H1 (cell line): ENCODE measurements around the gene ELL. TPM values are rescaled to one million over a fixed set of nuclear protein-coding genes. Genes with fewer than 3 reads are reported as not detected.

Source experiments
- CTCF ChIA-PET: fragments of 300-600 bp; sonication (Branson Sonifier 250); formaldehyde crosslinking; loops from one replicate; lab custom pipeline; 2021; ENCODE audit not compliant: partially characterized antibody; lab: Charles Lee
- POLR2A ChIA-PET: fragments of 300-600 bp; sonication (Branson Sonifier 250); formaldehyde crosslinking; loops from one replicate; lab custom pipeline; 2021; ENCODE audit warnings: inconsistent platforms; ENCODE audit not compliant: partially characterized antibody; lab: Charles Lee
- DNase-seq, 2 experiments: peaks; one replicate each; pipeline versions ENCODE4 v3.0.0 to v3.0.0-alpha.2; 2010 to 2022; ENCODE audit warnings: low spot score in 2 of 2, low read depth in 1 of 2, mixed read lengths in 1 of 2
- FAIRE-seq: peaks from 2 replicates; lab custom pipeline; 2011; peaks lifted over from hg19 to GRCh38; lab: Jason Lieb, UNC
- H2AFZ ChIP-seq: 2 replicates; pipeline ENCODE4 v1.8.1; 2012; ENCODE audit warnings: low read length, inconsistent platforms
- H2AK5ac ChIP-seq: 2 replicates; pipeline ENCODE4 v1.6.1; 2013; ENCODE audit warnings: low read depth, low read length
- H2BK120ac ChIP-seq: replicated peaks from 2 replicates; pipeline ENCODE3; 2013; ENCODE audit warnings: low read depth, low read length, inconsistent platforms
- H2BK12ac ChIP-seq: 2 replicates; pipeline ENCODE4 v1.6.1; 2013; ENCODE audit warnings: low read depth, low read length
- H2BK15ac ChIP-seq: 2 replicates; pipeline ENCODE4 v1.6.1; 2013; ENCODE audit warnings: low read length
- H2BK20ac ChIP-seq: 2 replicates; pipeline ENCODE4 v1.6.1; 2013; ENCODE audit warnings: low read length
- H2BK5ac ChIP-seq: 2 replicates; pipeline ENCODE4 v1.6.1; 2013; ENCODE audit warnings: low read depth, low read length
- H3K14ac ChIP-seq: 2 replicates; pipeline ENCODE4 v1.6.1; 2013; ENCODE audit warnings: inconsistent platforms; ENCODE audit not compliant: insufficient read length
- H3K18ac ChIP-seq: 2 replicates; pipeline ENCODE4 v1.6.1; 2013; ENCODE audit warnings: low read length; ENCODE audit errors: extremely low read depth
- H3K23ac ChIP-seq: 2 replicates; pipeline ENCODE4 v1.6.1; 2013; ENCODE audit warnings: inconsistent platforms; ENCODE audit not compliant: insufficient read length
- H3K23me2 ChIP-seq: 2 replicates; pipeline ENCODE4 v1.6.1; 2013; ENCODE audit warnings: low read depth, low read length
- H3K27ac ChIP-seq: 2 replicates; pipeline ENCODE4 v1.6.1; 2011; ENCODE audit warnings: low read depth, low read length, inconsistent platforms
- H3K27me3 ChIP-seq, 4 experiments: replicated peaks in 1 of 4; 1 replicate in 1 of 4; 2 replicates in 3 of 4; pipeline versions ENCODE4 v1.6.1 to v1.8.1; 2011 to 2013; ENCODE audit warnings: low read length in 3 of 4, mild to moderate bottlenecking in 3 of 4, inconsistent platforms in 2 of 4, mixed read lengths in 2 of 4, moderate library complexity in 1 of 4; ENCODE audit not compliant: control insufficient read depth in 3 of 4, insufficient read depth in 3 of 4; ENCODE audit errors: extremely low read depth in 1 of 4
- H3K36me3 ChIP-seq, 4 experiments: 2 replicates each; pipeline versions ENCODE4 v1.6.1 to v1.8.1; 2011 to 2013; ENCODE audit warnings: mild to moderate bottlenecking in 4 of 4, low read length in 3 of 4, moderate library complexity in 2 of 4, control low read depth in 1 of 4, inconsistent platforms in 1 of 4; ENCODE audit not compliant: insufficient read depth in 4 of 4, control insufficient read depth in 2 of 4
- H3K4ac ChIP-seq: replicated peaks from 2 replicates; pipeline ENCODE3; 2013; ENCODE audit warnings: low read length, low read depth, mixed read lengths, inconsistent platforms; ENCODE audit not compliant: insufficient read length
- H3K4me1 ChIP-seq, 4 experiments: replicated peaks in 1 of 4; 1 replicate in 1 of 4; 2 replicates in 3 of 4; pipeline versions ENCODE4 v1.6.1 to v1.8.1; 2011 to 2013; ENCODE audit warnings: low read length in 3 of 4, inconsistent platforms in 2 of 4, mixed read lengths in 1 of 4; ENCODE audit not compliant: insufficient read depth in 4 of 4, control insufficient read depth in 3 of 4
- H3K4me2 ChIP-seq, 2 experiments: 2 replicates each; pipeline versions ENCODE4 v1.6.1 to v1.8.1; 2011 to 2013; ENCODE audit warnings: low read depth in 2 of 2, low read length in 2 of 2, control low read depth in 1 of 2, inconsistent platforms in 1 of 2, mild to moderate bottlenecking in 1 of 2; ENCODE audit not compliant: insufficient read depth in 1 of 2
- H3K4me3 ChIP-seq, 4 experiments: fragments of 200-600, 300-600 bp in 1 of 4; sonication (generic), shearing (Covaris generic), sonication (Bioruptor Twin) in 1 of 4; 2 replicates each; pipeline versions ENCODE4 v1.5.1 to v1.8.1; 2011 to 2016; ENCODE audit warnings: low read length in 4 of 4, low read depth in 3 of 4, control low read depth in 2 of 4, inconsistent platforms in 2 of 4, mild to moderate bottlenecking in 2 of 4, mixed read lengths in 1 of 4, moderate library complexity in 1 of 4; ENCODE audit not compliant: insufficient read depth in 2 of 4; ENCODE audit errors: extremely low read depth in 1 of 4
- H3K56ac ChIP-seq: replicated peaks from 2 replicates; pipeline ENCODE3; 2013; ENCODE audit warnings: low read depth, mild to moderate bottlenecking, mixed read lengths, low read length, inconsistent platforms; ENCODE audit not compliant: insufficient read length
- H3K79me1 ChIP-seq: 2 replicates; pipeline ENCODE4 v1.6.1; 2013; ENCODE audit warnings: low read depth, low read length, control low read depth
- H3K79me2 ChIP-seq, 2 experiments: 2 replicates each; pipeline versions ENCODE4 v1.6.1 to v1.8.1; 2012 to 2013; ENCODE audit warnings: low read length in 2 of 2, mild to moderate bottlenecking in 2 of 2, inconsistent platforms in 1 of 2; ENCODE audit not compliant: insufficient read depth in 2 of 2, control insufficient read depth in 1 of 2
- H3K9ac ChIP-seq, 4 experiments: replicated peaks in 1 of 4; 1 replicate in 1 of 4; 2 replicates in 3 of 4; pipeline versions ENCODE4 v1.6.1 to v1.8.1; 2011 to 2013; ENCODE audit warnings: low read depth in 3 of 4, low read length in 3 of 4, control low read depth in 2 of 4, mild to moderate bottlenecking in 2 of 4, moderate library complexity in 2 of 4, inconsistent platforms in 1 of 4; ENCODE audit errors: extremely low read depth in 1 of 4
- H3K9me3 ChIP-seq, 2 experiments: 2 replicates each; pipeline versions ENCODE4 v1.6.1 to v1.8.1; 2012 to 2013; ENCODE audit warnings: mild to moderate bottlenecking in 2 of 2, moderate library complexity in 2 of 2, control low read depth in 1 of 2, inconsistent platforms in 1 of 2, low read depth in 1 of 2, low read length in 1 of 2, mixed read lengths in 1 of 2; ENCODE audit not compliant: insufficient read depth in 2 of 2
- H4K20me1 ChIP-seq, 2 experiments: replicated peaks in 1 of 2; 2 replicates each; pipeline versions ENCODE3 to v1.8.1; 2011 to 2013; ENCODE audit warnings: inconsistent platforms in 2 of 2, low read length in 2 of 2, mild to moderate bottlenecking in 1 of 2; ENCODE audit not compliant: insufficient read depth in 2 of 2, control insufficient read depth in 1 of 2
- H4K5ac ChIP-seq: 2 replicates; pipeline ENCODE4 v1.6.1; 2013; ENCODE audit warnings: low read length, low read depth, mixed read lengths, inconsistent platforms; ENCODE audit not compliant: insufficient read length
- H4K8ac ChIP-seq: 2 replicates; pipeline ENCODE4 v1.8.0; 2013; ENCODE audit warnings: mild to moderate bottlenecking, moderate library complexity, low read length, inconsistent platforms; ENCODE audit not compliant: insufficient read depth; ENCODE audit errors: extremely low read depth
- H4K91ac ChIP-seq: replicated peaks from 2 replicates; pipeline ENCODE3; 2013; ENCODE audit warnings: low read length, mixed read lengths, inconsistent platforms; ENCODE audit not compliant: insufficient read length
- CBX5 ChIP-seq: fragments of 300-800, 300-1000 bp; sonication (generic); IDR thresholded peaks from 2 replicates; pipeline ENCODE4 v1.7.1; 2016; ENCODE audit warnings: antibody characterized with exemption, low read length, low read depth
- HDAC6 ChIP-seq: IDR thresholded peaks from one replicate; pipeline ENCODE4 v1.7.1; 2012; ENCODE audit warnings: low read depth, mild to moderate bottlenecking, inconsistent platforms, low read length, moderate library complexity
- SUZ12 ChIP-seq: fragments of 200-600 bp; sonication (generic); IDR thresholded peaks from 2 replicates; pipeline ENCODE4 v1.6.1; 2012; ENCODE audit warnings: mild to moderate bottlenecking, inconsistent platforms, low read length, moderate library complexity, mixed read lengths
- TCF12 ChIP-seq: IDR thresholded peaks from 2 replicates; pipeline ENCODE4 v1.6.1; 2011; ENCODE audit warnings: low read depth, mild to moderate bottlenecking, low read length
- ZNF274 ChIP-seq: IDR thresholded peaks from 2 replicates; pipeline ENCODE4 v1.7.0; 2012; ENCODE audit warnings: low read length, borderline replicate concordance; ENCODE audit errors: extremely low read depth
- WGBS, 2 experiments: shearing (Covaris generic) in 1 of 2; methylation state at CpG; one replicate each; pipeline versions ENCODE4 v1.1.6 to v1.1.7; 2013 to 2015; ENCODE audit warnings: low lambda C conversion rate in 2 of 2, mixed read lengths in 2 of 2, inconsistent platforms in 1 of 2, low coverage in 1 of 2, missing lambda C conversion rate in 1 of 2; ENCODE audit not compliant: insufficient replicate concordance in 2 of 2, insufficient coverage in 1 of 2, insufficient read length in 1 of 2; ENCODE audit errors: extremely low coverage in 1 of 2, missing lambda C conversion rate in 1 of 2; 5-methylcytosine and 5-hydroxymethylcytosine counted together
- polyA plus RNA-seq, 7 experiments: library from polyadenylated mRNA; depleted of rRNA in 3 of 7; stranded (reverse) in 5 of 7; unstranded in 2 of 7; fragments of >200 nt in 5 of 7; fragments of 200-250 nt in 2 of 7; gene quantifications; 1 replicate in 5 of 7; 2 replicates in 1 of 7; 4 replicates in 1 of 7; pipeline versions ENCODE4 v1.2.1 to v1.2.3, GENCODE V29; 2011 to 2013; ENCODE audit warnings: missing spikeins in 2 of 7, mixed read lengths in 2 of 7
- total RNA-seq: library from RNA; stranded (reverse); fragmentation: NEBNext Ultra II Directional; extraction: Animal tissue kit (Norgen Biotek cat#: 25700); gene quantifications from 2 replicates; pipeline ENCODE4 v1.2.1, GENCODE V29; 2021

ELL gene
- total and polyA plus RNA-seq, 2 of the 8 experiments (the other 6 are each of a cell fraction or from before 2014, with no cell fraction given), result 5.2 to 10.5 TPM

GRCh38 chr19:18420930-18421329, 100.9 kb downstream of the ELL start:
- Histone ChIP-seq H3K4me3 (no peak overlapping the region), H3K4me2 (no peak overlapping the region; a peak in 1 of 4 replicates), H4K5ac (no peak overlapping the region), H3K27me3 (peaks cover 5 to 26% (median 21%) of the 10 kb centered on the region in 4 experiments), H2BK5ac (no peak overlapping the region), H3K23me2 (peaks cover 19% of the 10 kb centered on the region; the same call in 1 of the 2 replicates), H4K20me1 (peaks cover 4 to 14% of the 10 kb centered on the region in 2 experiments), H3K9me3 (no peaks in the 10 kb centered on the region), H3K9ac (no peak overlapping the region), H3K23ac (no peak overlapping the region), H2AK5ac (0 out of 2 replicates have a peak overlapping the region, but pooled peaks have one; percentile 13), H3K79me2 (peaks cover 0 to 4% of the 10 kb centered on the region in 2 experiments; a peak in 1 of 4 replicates), H3K36me3 (no peaks in the 10 kb centered on the region), H3K27ac (no peak overlapping the region), H2BK15ac (no peak overlapping the region), H3K56ac (no peak overlapping the region), H2BK12ac (0 out of 2 replicates have a peak overlapping the region, but pooled peaks have one; percentile 50), H4K91ac (no peak overlapping the region), H3K4ac (peak overlapping the region; percentile 53), H4K8ac (peak overlapping the region; percentile 51; the same call in 1 of the 2 replicates), H3K18ac (no peak overlapping the region), H2BK20ac (no peak overlapping the region), H2AFZ (no peak overlapping the region), H2BK120ac (no peak overlapping the region), H3K4me1 (peaks cover 0 to 36% (median 28%) of the 10 kb centered on the region in 4 experiments; a peak in 6 of 7 replicates), H3K79me1 (peaks cover 3% of the 10 kb centered on the region; the same call in 1 of the 2 replicates), H3K14ac (no peak overlapping the region)
- ChIA-PET CTCF (interaction anchor here (0.8 to 4.1 kb wide), 7 partner anchors 10 to 200 kb away, joined by 3 to 30 read pairs (median 6); no protein-coding TSS in a partner anchor), POLR2A (interaction anchor here (1.1 to 6.8 kb wide), 4 partner anchors 12 to 498 kb away, joined by 3 to 72 read pairs (median 42); partner anchors contain the start of genes COPE, DDX49 and JUND)
- DNase-seq, result no peak
- 80% methylated on average over 1 of the region's 2 CpGs; no CpG with 5 or more reads in 1 of the 2 experiments for WGBS, 2 experiments
- no peak for FAIRE-seq
- TF ChIP-seq SUZ12 (no peak), CBX5 (no peak), TCF12 (no peak), ZNF274 (no peak), HDAC6 (no peak)
